ENCODE measurements around the gene PHF13. TPM values are rescaled to one million over a fixed set of nuclear protein-coding genes. Genes with fewer than 3 reads are reported as not detected.

The PHF13 gene
- total RNA-seq, 4 donors from 2014 or later, result 6.7 to 12.1 (median 8.7) TPM

- WGBS, 2 donors, result 56 to 61% methylated on average over 4 to 5 of the region's 8 CpGs
- no peaks in the 10 kb centered on the region for H3K27me3 ChIP-seq
- H3K27ac ChIP-seq, result no peak overlapping the region
- H3K36me3 ChIP-seq, result no peaks in the 10 kb centered on the region
- no peak for TF ChIP-seq POLR2A (IDR thresholded peaks at IDR 0.05)
- TF ChIP-seq, protein P1, sequence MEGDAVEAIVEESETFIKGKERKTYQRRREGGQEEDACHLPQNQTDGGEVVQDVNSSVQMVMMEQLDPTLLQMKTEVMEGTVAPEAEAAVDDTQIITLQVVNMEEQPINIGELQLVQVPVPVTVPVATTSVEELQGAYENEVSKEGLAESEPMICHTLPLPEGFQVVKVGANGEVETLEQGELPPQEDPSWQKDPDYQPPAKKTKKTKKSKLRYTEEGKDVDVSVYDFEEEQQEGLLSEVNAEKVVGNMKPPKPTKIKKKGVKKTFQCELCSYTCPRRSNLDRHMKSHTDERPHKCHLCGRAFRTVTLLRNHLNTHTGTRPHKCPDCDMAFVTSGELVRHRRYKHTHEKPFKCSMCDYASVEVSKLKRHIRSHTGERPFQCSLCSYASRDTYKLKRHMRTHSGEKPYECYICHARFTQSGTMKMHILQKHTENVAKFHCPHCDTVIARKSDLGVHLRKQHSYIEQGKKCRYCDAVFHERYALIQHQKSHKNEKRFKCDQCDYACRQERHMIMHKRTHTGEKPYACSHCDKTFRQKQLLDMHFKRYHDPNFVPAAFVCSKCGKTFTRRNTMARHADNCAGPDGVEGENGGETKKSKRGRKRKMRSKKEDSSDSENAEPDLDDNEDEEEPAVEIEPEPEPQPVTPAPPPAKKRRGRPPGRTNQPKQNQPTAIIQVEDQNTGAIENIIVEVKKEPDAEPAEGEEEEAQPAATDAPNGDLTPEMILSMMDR (IDR thresholded peaks at IDR 0.05), result no peak
- H3K9me3 ChIP-seq, result peaks cover 0 to 6% (median 0%) of the 10 kb centered on the region in 3 donors
- no peak overlapping the region for H3K4me3 ChIP-seq
- peaks cover 2 to 4% (median 3%) of the 10 kb centered on the region in 3 donors for H3K4me1 ChIP-seq
- intact Hi-C loops (cut with DNase I), result no loop called here
- no peak for DNase-seq
Measured at GRCh38 chr1:6574025-6574620, 39.4 kb upstream of the PHF13 start.

- intact Hi-C loops (cut with DNase I), result no loop called here
- no peak overlapping the region for H3K4me3 ChIP-seq
- H3K27me3 ChIP-seq, result no peaks in the 10 kb centered on the region
- WGBS, 2 donors, result 70% methylated on average over 2 of the region's 14 CpGs; no CpG with 5 or more reads in 1 of the 2 donors
- no peak overlapping the region for H3K27ac ChIP-seq
- H3K36me3 ChIP-seq, result no peaks in the 10 kb centered on the region
- peaks cover 0 to 6% (median 0%) of the 10 kb centered on the region in 3 donors for H3K9me3 ChIP-seq
- H3K4me1 ChIP-seq, result peaks cover 6 to 9% (median 8%) of the 10 kb centered on the region in 3 donors
- DNase-seq, result no peak
- TF ChIP-seq, protein P1 (IDR thresholded peaks at IDR 0.05), result no peak
- TF ChIP-seq POLR2A (IDR thresholded peaks at IDR 0.05), result no peak
Measured at GRCh38 chr1:6574818-6575217, 38.7 kb upstream of the PHF13 start.

- 76 to 83% methylated on average over 5 to 6 of the region's 6 CpGs for WGBS, 2 donors
- Histone ChIP-seq H3K27ac (no peak overlapping the region), H3K4me1 (peaks cover 20 to 36% (median 27%) of the 10 kb centered on the region in 3 donors), H3K9me3 (no peaks in the 10 kb centered on the region), H3K4me3 (no peak overlapping the region), H3K27me3 (no peaks in the 10 kb centered on the region), H3K36me3 (peaks cover 0 to 10% (median 0%) of the 10 kb centered on the region in 3 donors)
- no peak for DNase-seq
- intact Hi-C loops (cut with DNase I), result no loop called here
- TF ChIP-seq, protein P1 (IDR thresholded peaks at IDR 0.05), result no peak
- no peak for TF ChIP-seq POLR2A (IDR thresholded peaks at IDR 0.05)
Measured at GRCh38 chr1:6577831-6578525, 35.6 kb upstream of the PHF13 start.

DNA sequence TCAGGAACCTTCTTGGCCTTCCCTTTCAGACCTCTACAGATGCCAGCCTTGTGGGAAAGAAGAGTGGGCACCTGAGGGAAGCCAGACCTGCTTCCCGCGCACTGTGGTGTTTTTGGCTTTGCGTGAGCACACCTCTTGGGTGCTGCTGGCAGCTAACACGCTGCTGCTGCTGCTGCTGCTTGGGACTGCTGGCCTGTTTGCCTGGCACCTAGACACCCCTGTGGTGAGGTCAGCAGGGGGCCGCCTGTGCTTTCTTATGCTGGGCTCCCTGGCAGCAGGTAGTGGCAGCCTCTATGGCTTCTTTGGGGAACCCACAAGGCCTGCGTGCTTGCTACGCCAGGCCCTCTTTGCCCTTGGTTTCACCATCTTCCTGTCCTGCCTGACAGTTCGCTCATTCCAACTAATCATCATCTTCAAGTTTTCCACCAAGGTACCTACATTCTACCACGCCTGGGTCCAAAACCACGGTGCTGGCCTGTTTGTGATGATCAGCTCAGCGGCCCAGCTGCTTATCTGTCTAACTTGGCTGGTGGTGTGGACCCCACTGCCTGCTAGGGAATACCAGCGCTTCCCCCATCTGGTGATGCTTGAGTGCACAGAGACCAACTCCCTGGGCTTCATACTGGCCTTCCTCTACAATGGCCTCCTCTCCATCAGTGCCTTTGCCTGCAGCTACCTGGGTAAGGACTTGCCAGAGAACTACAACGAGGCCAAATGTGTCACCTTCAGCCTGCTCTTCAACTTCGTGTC is 34.7 kb upstream of the PHF13 start:
- Histone ChIP-seq H3K4me3 (peak overlapping the region in 2 of 4 donors; percentile 79 to 99), H3K27me3 (no peaks in the 10 kb centered on the region), H3K4me1 (peaks cover 20 to 42% (median 27%) of the 10 kb centered on the region in 3 donors), H3K27ac (peak overlapping the region; percentile 96 to 99 (median 98)), H3K36me3 (peaks cover 0 to 10% (median 0%) of the 10 kb centered on the region in 3 donors), H3K9me3 (no peaks in the 10 kb centered on the region)
- DNase-seq, result no peak
- TF ChIP-seq, protein P1 (IDR thresholded peaks at IDR 0.05), result no peak
- TF ChIP-seq POLR2A (IDR thresholded peaks at IDR 0.05), result no peak
- 83 to 98% methylated on average over 7 to 8 of the region's 14 CpGs for WGBS, 2 donors
- intact Hi-C loops (cut with DNase I), result no loop called here
